Measurements from ENCODE around the gene TMEM179B.
A peak's percentile ranks its signal among the peaks of the same experiment; 100 is the strongest.
"Not testable (repeated sequence)": the region's sequence is repeated elsewhere in the genome, so short reads cannot be mapped to it uniquely, and the experiment has no call there.

TMEM179B gene, protein sequence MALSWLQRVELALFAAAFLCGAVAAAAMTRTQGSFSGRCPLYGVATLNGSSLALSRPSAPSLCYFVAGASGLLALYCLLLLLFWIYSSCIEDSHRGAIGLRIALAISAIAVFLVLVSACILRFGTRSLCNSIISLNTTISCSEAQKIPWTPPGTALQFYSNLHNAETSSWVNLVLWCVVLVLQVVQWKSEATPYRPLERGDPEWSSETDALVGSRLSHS

DNA sequence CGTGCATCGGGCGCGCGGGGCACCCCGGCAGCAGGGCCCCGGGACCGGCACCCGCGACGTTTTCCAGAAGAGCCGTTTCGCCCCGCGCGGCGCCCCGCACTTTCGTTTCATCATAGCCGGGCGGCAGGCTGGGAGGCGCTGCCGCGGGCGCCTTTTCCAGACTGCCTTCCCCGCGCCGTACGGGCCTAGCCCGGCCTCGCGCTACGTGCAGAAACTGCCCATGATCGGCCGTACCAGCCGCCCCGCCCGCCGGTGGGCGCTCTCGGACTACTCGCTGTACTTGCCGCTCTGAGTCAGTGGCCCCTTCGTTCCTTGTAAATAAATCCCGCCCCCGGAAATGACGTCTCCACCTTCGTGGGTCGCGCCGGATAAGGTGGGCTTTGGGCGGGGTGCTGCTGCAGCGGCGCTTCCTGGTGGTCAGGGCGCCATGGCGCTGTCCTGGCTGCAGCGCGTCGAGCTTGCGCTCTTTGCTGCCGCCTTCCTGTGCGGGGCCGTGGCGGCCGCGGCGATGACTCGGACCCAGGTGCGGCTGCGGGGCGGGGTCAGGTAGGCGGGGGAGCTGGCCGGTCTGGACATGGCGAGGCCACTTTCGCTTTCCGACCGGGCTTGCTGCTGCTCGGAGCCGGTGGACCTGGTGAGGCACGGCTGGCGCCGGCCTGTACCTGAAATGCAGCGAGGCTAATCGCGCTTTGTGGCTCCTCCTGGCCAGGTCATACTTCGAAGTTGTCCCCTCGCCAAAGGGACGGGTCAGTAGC, at the start of gene TMEM179B:
Gene TMEM179B, plus strand, starts transcription at position 398 of the 755 bp plus-strand sequence. Its CDS starts 30 bp downstream, at position 428.
- DNase-seq (ENCODE audit: low spot score), result peak; percentile 98

DNA sequence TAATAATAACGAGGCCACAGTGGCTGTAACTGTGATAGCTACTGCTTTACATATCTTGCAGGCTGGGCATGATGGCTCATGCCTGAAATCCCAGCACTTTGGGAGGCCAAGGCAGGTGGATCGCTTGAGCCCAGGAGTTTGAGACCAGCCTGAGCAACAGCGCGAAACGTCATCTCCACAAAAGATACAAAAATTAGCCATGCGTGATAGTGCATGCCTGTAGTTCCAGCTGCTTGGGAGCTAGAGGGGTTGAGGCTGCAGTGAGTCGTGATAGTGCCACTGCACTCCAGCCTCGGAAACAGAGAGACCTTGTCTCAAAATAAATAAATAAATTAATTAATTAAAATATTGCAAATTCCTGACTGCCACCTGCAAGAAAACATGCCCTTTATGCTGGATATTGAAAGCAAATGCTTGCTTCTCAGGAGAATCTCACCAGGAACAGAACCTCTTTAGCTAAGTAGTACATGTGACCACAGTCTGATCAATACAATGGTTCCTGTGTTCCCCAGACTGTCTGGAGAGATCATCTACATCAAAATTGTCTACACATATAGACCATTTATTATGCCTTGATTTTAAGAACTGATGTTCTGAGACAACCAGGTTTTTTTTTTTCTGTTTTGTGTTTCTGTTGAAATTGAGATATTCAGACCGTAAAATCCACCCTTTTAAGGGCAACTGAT, 39.6 kb upstream of the TMEM179B start:
- no peak for DNase-seq (ENCODE audit: low spot score)

DNA sequence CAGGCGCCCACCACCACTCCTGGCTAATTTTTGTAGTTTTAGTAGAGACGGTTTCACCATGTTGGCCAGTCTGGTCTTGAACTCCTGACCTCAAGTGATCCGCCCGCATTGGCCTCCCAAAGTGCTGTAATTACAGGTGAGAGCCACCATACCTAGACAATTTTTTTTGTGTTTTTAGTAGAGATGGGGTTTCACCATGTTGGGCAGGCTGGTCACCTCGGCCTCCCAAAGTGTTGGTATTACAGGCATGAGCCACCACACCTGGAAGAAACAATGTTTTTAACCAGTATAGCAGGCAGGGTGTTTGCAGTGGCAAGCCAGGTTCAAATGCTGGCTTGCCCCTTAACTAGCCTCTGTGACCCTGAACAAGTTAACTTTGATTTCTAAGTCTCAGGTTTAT, 37.3 kb upstream of the TMEM179B start:
- DNase-seq (ENCODE audit: low spot score), result not testable (repeated sequence)

DNA sequence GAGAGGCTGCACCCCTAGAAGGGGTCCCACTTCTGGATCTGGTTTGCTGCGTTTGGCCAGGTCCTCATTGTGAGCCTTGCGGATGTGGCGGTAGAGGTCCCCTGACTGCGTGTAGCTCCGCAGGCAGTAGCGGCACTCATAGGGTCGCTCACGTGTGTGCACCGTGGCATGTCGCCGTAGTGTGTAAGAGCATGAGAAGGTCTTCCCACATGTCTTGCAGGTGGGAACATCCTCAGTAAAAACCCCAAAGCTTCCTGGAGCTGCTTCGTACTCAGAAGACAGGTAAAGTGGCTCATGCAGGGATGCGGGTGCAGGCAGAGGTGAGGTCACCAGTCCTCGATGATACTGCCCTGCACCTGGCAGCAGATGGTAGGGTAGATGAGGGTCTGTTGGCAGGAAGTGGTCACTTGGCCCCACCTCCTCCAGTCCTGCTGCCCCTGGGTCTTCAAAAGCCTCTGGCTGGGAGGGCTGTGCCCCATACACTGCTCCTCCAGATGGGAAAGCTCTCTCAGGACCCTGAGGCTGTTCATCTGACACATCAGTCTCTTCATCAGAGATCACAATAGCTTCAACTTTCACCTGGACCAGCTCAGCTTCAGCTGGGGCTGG, 34.9 kb upstream of the TMEM179B start:
- DNase-seq (ENCODE audit: low spot score), result no peak

DNA sequence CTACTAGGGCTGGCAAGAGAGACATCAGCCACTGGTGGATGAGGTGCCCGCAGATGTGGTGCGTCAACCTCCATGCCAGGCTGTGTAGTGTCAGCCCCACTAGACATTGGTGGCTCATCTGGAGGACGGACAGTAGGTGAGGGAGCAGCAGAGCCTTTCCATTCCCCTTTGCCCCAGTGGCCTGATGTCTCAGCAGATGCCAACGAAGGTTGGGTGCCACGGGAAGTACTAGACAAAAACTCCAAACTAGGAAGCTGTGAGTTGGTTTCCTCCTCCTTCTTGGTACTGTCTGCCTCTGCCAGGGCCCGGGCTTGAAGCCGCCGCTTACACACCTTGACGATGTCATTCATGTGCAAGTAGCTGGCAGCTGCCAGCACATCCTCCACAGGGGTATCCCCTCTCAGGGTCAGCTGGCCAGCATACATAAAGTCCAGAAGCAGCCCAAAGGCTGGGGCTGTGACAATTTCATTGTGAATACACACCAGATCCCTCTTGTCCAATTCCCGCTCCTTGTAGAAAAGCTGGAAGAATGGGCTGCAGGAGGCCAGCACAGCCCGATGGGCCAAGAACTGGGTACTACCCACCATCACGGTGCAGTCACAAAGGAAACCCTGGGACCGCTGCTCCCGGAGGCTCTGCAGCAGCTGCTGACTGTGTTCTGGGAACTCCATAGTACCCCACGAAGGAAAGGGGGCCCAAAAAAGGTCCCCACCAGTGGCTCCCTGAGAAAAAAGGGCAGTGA, 34.0 kb upstream of the TMEM179B start:
- DNase-seq (ENCODE audit: low spot score), result no peak

DNA sequence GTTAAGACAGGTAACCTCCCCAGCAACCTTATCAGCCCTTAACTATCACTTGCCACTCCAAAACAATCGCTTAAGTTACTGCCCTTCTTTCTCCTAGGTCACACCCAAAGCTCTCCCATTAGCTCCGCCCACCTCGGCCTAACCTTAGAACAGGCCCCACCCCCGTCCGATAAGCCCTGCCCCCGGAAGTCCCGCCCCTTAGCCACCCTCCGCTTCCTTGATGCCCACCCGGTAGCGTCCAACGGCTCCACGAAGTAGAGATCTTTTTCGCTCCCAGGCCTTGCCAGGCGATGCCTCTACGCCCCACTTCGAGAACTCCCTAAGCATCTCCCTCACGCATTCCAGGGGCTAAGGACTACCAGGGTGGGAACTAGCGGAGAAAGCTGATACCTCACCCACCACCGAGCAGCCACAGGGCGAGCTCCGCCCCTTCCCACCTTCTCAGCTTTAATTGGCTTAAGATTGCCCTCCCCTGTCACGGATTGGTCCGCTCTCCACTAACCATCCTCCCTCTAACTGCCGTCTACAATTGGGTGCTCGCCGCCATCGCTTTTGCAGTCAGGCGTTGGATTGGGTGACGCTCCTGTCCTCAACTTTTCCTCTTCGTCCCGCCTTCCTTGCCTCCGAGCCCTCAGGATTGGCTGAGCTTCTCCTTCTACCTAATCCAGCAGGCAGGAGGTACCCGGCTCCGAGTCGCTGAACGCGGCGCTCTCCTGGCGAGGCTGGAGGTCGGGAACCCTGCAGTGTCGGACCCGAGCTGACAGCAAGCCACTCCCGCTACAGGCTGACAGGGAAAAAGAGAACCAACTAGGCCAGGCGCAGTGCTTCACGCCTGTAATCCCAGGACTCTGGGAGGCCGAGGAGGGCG, 33.2 kb upstream of the TMEM179B start, which contains the start of gene ZBTB3:
Gene ZBTB3, minus strand, starts transcription at position 425 of the 868 bp plus-strand sequence. CDS start 496 bp downstream, outside the sequence.
- DNase-seq (ENCODE audit: low spot score), result peak; percentile 99

DNA sequence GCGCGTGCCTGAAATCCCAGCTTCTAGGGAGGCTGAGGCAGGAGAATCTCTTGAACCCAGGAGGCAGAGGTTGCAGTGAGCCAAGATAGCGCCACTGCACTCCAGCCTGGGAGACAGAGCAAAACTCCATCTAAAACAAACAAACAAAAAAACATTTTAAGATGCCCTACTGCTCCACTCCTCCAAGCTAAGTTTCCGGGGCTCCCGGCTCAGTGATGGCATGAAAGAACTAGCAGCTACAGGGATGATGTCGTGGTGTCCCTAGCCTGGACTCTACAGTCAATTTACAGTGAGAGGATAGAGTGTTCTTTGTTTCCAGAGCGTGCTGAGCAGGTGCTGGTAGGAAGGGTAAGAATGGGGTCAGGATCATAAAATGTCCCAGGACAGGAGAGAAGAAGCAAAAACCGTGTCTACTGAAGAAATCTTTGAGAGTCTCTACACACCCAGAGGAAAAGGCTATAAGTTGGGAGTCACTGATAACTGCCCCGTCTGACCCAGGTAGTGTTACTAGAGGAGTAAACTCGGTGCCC, 32.1 kb upstream of the TMEM179B start:
- no peak for DNase-seq (ENCODE audit: low spot score)

DNA sequence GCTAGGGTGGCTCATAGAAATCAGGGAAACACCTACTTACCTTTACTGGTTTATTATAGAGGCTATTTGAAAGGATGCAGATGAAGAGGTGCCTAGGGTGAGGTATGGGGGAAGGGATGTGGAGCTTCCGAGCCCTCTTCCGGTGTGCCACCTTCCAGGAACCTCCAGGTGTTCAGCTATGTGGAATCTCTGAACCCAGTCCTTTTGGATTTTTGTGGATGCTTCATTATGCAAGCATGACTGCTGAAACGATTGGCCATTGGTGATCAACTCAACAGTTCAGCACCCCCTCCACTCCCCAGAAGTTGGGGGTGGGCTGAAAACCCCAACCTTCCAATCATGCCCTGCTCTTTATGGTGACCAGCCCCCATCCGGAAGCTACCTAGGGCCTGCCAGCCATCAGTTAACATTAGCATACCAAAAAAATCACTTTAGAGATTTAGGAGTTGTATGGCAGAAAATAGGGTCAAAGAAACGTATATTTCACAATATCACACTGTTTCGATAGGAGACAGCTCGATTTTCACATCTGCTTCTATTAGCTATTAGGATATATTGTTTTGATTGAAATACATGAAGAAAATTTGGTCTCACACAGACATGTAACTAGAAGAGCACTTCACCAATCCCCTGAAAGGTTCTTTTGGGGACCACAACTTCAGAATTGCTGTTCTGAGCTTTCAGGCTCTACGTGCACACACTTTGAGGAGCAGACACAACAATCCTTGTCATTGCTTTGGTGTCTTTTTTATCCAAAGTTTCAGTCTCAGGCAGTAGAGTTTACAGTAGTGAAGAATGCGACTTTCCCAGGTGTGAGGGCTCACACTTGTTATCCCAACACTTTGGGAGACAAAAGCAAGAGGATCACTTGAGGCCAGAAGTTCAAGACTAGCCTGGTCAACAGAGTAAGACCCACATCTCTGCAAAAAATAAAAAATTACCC, 29.1 kb upstream of the TMEM179B start:
- DNase-seq (ENCODE audit: low spot score), result no peak

DNA sequence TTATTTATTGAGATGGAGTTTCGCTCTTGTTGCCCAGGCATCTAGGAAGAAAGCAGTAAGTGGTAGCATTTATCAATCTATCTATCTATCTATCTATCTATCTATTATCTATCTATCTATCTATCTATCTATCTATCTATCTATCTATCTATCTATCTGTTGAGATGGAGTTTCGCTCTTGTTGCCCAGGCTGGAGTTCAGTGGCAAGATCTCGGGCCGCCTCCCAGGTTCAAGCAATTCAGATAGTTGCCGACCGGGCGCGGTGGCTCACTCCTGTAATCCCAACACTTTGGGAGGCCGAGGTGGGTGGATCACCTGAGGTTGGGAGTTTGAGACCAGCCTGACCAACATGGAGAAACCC, 26.4 kb upstream of the TMEM179B start:
- DNase-seq (ENCODE audit: low spot score), result not testable (repeated sequence)

DNA sequence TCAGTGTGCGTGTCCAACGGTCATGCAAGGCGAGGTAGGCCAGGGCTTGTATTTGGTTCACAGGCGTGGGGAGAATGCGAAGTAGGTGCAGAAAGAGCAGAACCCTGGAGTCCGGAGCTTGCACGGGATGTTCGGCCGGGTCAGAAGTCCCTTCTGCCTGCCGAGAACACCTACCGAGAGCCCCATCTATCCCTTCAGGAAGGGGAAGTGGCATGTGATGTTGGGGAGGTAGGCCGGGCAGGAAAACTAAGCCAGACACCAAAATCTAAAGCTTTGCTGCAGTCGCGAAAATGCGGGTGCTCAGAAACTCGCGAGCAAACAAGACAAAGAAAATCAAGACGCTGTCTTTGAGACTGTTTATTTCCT, 16.4 kb upstream of the TMEM179B start:
- no peak for DNase-seq (ENCODE audit: low spot score)

DNA sequence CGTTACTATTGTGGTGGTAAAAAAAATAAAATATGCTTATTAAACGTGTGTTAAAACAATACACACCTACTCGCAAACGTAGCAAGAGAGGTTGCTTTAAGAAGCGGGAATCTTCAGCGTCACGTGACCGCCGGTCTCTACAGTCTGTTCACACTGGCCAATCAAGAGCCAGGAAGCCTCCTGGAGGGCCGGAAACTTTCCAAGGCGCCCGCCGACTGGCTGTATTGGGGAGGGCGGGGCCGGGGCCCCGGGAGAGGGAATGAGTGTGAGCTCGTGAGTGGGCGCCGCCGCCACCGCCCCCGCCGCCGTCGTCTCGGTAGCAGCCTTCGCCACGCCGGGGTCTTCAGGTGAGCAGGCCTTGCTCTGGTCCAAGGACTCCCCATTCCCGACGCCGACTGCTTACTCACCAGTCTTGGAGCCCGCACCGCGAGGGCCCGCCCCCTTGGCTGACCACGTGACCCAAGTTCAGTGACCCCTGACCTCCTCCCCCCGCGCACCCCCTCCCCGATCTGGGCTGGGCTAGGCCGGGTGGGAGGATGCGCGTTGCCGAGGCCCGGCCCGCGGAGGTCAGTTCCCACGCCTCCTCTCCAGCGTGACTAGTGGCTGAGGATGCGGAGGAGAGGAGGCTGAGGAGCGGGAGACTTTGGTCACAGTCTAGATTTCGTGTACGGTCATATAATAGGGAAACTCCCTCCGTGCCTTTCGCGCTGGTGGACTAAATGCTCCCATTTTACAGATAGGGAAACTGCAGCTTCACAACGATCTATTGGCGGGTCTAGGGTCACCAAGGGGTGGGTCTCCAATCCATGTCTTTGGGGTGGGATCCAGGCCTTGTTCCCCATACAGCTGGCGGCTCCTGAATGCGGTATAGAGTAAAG, 15.8 kb upstream of the TMEM179B start, which contains the start of gene TAF6L:
Gene TAF6L, plus strand, starts transcription at position 253 of the 878 bp plus-strand sequence. CDS start 4,388 bp downstream, outside the sequence.
- peak; percentile 91 for DNase-seq (ENCODE audit: low spot score)

DNA sequence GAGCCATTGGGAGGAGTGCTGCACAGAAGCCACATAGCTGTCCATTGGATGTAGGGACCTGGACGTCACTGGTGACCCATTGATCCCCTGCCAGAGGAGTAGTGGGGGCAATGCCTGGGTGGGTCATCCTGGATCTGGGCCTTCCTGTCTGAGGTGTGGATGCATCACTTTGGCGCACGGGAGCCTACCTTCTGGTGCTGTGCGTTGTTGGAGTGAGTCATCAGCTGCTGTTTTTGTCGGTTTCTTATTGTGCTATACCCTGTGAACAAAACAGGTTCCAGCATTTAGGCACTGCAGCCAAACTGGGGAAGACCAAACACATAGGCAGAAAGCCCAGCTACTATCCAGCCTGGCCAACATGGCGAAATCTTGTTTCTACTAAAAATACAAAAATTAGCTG, 12.8 kb upstream of the TMEM179B start:
- no peak for DNase-seq (ENCODE audit: low spot score)

DNA sequence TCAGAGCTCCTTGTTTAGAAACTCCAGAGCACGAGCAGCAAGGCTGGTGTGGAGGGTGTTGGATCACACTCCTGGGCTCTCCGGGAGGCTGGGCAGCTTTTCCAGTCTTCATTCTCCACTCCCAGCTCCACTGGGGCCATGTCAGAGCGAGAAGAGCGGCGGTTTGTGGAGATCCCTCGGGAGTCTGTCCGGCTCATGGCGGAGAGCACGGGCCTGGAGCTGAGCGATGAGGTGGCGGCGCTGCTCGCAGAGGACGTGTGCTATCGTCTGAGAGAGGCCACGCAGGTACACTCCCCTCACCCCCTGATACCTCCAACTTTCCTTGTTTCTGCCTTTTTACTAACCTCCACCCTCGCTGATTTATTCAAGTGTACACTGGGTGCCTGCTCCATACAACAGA, 11.6 kb upstream of the TMEM179B start:
- DNase-seq (ENCODE audit: low spot score), result no peak

DNA sequence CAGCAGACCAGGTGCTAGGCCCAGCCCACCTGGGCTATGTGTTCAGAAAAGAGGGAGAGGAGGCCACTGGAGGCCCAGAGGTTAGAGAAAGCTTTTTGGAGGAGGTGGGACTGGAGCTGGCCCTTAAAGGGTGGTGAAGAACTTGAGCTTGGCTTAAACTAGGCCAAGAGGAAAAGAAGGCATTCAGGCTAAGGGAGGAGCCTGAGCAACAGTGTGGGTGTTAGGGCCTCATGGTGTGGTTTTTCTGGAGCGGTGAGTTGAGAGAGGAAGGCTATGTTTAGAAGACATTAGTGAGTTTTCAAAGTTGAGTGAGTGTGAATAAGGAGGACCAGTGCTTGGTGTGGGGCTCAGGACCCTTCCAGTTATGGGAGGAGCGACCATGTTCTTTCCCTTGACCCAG, 9.8 kb upstream of the TMEM179B start:
- no peak for DNase-seq (ENCODE audit: low spot score)

DNA sequence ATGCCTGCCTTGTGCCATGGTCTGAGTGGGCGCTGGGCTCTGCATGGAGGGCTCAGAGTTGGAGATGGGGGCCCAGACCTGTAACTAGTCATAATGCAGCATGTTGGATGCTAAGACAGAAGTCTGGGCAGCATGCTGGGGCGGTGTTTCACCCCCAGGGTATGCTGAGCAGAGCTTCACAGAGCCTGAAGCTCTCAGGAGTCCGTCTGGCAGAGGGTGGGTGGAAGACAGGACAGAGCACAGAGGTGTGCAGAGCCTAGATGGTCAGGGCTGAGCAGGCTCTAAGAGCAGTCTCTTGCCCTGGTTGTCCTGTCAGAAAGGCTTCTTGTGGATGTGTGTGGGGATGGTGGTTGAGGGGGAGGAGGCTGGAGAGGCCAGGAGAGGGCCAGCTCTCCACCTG, 8.8 kb upstream of the TMEM179B start:
- DNase-seq (ENCODE audit: low spot score), result no peak

DNA sequence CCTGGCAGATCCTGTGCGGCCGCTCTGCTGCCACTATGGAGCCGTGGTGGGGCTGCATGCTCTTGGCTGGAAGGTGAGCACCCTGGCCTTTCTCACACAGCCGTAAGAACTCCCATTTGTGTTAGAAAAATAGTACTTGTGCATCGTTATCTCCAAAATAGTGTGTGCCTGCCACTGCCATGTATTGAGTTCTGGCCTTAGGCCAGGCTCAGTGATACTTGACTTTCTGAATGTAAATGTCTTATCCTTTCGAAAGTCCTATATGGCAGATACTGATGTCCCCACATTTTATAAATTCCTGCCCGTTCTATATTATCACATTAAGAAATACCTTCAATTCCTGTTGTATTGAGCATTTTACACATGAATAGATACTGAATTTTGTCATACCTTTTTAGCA, 4.4 kb upstream of the TMEM179B start:
- DNase-seq (ENCODE audit: low spot score), result no peak

DNA sequence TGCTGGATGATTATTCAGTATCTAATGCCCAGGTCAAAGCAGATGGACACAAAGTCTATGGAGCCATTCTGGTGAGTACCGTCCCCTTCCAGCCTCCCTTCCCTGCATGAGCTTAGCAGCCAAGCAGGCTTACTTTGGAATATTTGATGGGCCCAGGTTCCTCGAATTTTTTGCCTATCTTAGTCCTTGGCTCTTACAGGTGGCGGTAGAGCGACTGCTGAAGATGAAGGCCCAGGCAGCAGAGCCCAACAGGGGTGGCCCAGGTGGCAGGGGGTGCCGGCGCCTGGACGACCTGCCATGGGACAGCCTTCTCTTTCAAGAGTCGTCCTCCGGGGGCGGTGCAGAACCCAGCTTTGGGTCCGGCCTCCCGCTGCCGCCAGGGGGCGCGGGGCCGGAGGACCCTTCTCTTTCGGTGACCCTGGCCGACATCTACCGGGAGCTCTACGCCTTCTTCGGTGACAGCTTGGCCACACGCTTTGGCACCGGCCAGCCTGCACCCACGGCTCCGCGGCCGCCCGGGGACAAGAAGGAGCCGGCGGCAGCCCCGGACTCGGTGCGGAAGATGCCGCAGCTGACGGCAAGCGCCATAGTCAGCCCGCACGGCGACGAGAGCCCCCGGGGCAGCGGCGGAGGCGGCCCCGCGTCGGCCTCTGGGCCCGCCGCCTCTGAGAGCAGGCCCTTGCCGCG, 741 bp upstream of the TMEM179B start:
- peak; percentile 87 for DNase-seq (ENCODE audit: low spot score)

DNA sequence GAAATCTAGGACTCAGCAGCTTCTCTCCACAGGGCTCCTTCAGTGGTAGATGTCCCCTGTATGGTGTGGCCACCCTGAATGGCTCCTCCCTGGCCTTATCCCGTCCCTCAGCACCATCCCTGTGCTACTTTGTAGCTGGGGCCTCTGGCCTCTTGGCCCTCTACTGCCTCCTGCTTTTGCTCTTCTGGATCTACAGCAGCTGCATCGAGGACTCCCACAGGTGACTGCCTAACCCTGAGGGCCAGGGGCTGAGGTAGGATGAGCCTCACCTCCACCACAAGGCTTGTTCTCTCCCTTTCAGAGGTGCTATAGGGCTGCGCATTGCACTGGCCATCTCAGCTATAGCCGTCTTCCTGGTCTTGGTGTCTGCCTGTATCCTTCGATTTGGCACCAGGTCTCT, 1.8 kb downstream of the TMEM179B start:
- DNase-seq (ENCODE audit: low spot score), result no peak

All from CD4-positive, alpha-beta T cell treated with Interleukin-15 for 4 hours (primary cell).